Subcutaneous abdominal adipose tissue (tissue), 5 donors: Measurements from ENCODE around the gene JADE2.

ENCODE experiments used
- H3K27ac ChIP-seq: one replicate; pipeline ENCODE4 v1.7.0; 2013; ENCODE audit warnings: low read depth, mild to moderate bottlenecking, inconsistent platforms, low read length, moderate library complexity
- H3K27me3 ChIP-seq, 5 donors: one replicate each; pipeline ENCODE4 v1.7.0; 2013; ENCODE audit warnings: low read length in 5 of 5, inconsistent platforms in 1 of 5; ENCODE audit not compliant: control insufficient read depth in 5 of 5, insufficient read depth in 4 of 5
- H3K36me3 ChIP-seq, 5 donors: one replicate each; pipeline ENCODE4 v1.7.0; 2013; ENCODE audit warnings: low read length in 5 of 5; ENCODE audit not compliant: control insufficient read depth in 5 of 5, insufficient read depth in 5 of 5
- H3K4me1 ChIP-seq, 5 donors: one replicate each; pipeline ENCODE4 v1.7.0; 2013; ENCODE audit warnings: low read length in 5 of 5, mild to moderate bottlenecking in 3 of 5, moderate library complexity in 1 of 5; ENCODE audit not compliant: control insufficient read depth in 5 of 5, insufficient read depth in 5 of 5
- H3K4me3 ChIP-seq, 5 donors: one replicate each; pipeline ENCODE4 v1.7.0; 2013; ENCODE audit warnings: low read length in 5 of 5, low read depth in 1 of 5
- H3K9ac ChIP-seq, 5 donors: one replicate each; pipeline ENCODE4 v1.7.0; 2013; ENCODE audit warnings: low read length in 5 of 5, mild to moderate bottlenecking in 4 of 5, moderate library complexity in 3 of 5
- H3K9me3 ChIP-seq, 5 donors: one replicate each; pipeline ENCODE4 v1.7.0; 2013; ENCODE audit warnings: low read length in 5 of 5; ENCODE audit not compliant: control insufficient read depth in 5 of 5
- donor health status: healthy.
- donor health status: healthy.
- donor health status: healthy.
- donor health status: healthy.
- donor health status: healthy.

JADE2 gene

DNA sequence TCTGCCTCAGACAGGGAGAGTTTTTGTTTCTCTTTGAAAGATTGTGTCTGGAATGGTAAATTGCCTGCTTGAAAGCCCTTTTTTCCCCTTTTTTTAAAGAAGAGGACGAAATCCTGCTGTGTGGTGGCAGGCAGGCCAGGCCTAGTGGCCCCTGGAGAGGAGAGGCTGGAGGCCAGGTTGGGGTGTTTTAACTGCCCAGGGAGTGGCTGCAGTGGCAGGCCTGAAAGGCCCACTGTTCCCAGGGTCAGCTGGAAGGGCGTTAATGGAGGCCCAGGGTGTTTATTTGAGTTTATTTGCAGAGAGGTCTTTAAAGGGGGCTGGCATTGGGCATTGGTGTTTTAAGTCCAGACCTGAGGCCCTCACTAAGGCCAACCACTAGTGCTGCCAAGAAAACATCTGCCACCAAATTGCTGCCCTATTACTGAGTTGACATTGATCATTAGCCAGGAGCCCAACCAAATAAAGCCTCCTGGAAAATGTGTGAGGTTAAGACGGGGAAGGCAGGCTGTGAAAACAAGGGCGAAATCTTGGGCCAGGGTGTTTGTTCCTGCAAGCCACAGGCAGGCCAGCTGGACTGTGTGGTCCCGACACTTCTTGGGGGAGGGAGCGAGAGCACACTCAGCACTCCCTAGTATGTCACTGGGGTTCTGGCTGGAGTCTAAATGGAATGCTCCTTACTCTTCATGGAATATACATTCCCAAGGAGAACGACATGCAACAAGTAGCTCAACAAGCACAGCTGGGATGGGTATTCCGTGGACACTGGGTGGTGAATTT, 5.0 kb downstream of the JADE2 start:
- H3K27ac ChIP-seq: no peak overlapping the region
- no peak overlapping the region for H3K4me3 ChIP-seq
- peaks cover 11 to 60% (median 56%) of the 10 kb centered on the region in 5 donors for H3K4me1 ChIP-seq

DNA sequence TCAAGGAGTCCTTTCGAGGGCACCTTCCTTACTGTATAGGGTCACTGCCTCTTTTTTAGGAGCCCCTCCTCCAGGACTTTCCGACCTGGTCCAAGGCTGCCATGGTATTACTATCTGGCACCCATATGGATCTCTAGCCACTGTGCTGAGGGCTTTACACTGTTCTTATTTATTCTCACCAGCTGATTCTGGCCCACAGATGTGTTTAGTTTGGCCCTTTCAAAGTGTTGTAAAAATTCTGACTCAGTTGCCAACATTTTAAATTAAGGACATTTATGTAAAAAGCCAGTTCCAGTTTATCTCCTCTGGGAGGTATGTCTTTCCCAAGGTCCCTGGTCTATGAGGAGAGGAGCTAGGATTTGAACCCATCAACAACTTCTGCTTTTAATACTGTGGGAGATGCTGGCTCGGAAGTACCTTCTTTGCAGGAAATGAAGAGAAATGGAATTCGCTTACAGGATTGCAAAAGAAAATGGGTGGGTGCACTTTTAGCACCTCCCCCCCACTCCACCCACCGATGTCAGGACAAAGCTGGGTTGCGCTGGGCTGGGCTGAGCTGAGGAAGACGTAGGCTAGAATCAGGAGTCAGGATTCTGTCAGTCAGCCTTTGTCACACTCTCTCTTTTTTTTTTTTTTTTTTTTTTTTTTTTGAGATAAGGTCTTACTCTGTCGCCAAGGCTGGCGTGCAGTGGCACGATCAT, 7.8 kb downstream of the JADE2 start:
- H3K9me3 ChIP-seq: no peaks in the 10 kb centered on the region
- peaks cover 8 to 52% (median 40%) of the 10 kb centered on the region in 5 donors for H3K4me1 ChIP-seq
- no peak overlapping the region for H3K9ac ChIP-seq
- H3K27me3 ChIP-seq: no peaks in the 10 kb centered on the region
- no peak overlapping the region for H3K4me3 ChIP-seq
- H3K36me3 ChIP-seq: peaks cover 0 to 28% (median 27%) of the 10 kb centered on the region in 5 donors
- H3K27ac ChIP-seq: peak overlapping the region; percentile 47

More for the DNA sequence above, 5.0 kb downstream of the JADE2 start:
- Histone ChIP-seq H3K9me3 (no peaks in the 10 kb centered on the region), H3K36me3 (peaks cover 0 to 2% (median 0%) of the 10 kb centered on the region in 5 donors), H3K9ac (peak overlapping the region in 2 of 5 donors; percentile 23 to 48), H3K27me3 (no peaks in the 10 kb centered on the region)

DNA sequence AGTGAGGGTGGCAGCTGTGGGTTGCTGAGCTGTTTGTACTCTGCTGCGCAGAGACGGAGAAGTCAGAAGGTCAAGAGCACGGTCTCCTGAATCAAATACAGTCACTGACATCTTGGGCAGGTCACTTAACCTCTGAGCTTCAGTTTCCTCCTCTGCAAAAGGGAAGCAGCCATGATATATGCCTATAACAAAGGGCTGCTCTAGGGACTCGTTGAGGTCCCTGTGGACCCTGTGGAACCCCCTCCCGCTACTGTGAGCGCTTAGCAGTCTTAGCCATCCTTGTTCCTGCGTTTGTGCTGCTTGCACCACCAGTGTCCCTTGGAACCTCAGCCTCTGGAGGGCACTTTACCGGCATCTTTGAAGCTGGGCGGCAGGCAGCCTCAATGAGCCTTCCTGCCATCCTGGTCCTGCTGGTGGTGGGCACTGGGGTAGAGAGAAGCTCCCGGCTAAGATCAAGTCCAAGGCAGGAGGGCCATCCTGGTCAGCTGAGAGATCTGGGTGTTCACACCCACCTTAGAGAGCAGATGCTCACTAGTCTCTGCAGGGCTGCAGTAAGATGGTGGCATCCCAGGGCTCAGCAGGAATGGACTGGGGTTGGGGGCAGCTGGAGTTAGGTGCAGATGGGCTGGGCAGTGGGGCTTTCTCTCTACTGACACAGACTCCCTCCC, 8.7 kb downstream of the JADE2 start:
- Histone ChIP-seq H3K27me3 (no peaks in the 10 kb centered on the region), H3K4me3 (no peak overlapping the region), H3K27ac (no peak overlapping the region), H3K36me3 (peaks cover 0 to 33% (median 31%) of the 10 kb centered on the region in 5 donors), H3K4me1 (peaks cover 5 to 42% (median 34%) of the 10 kb centered on the region in 5 donors), H3K9ac (peak overlapping the region in 1 of 5 donors; percentile 11), H3K9me3 (no peaks in the 10 kb centered on the region)

DNA sequence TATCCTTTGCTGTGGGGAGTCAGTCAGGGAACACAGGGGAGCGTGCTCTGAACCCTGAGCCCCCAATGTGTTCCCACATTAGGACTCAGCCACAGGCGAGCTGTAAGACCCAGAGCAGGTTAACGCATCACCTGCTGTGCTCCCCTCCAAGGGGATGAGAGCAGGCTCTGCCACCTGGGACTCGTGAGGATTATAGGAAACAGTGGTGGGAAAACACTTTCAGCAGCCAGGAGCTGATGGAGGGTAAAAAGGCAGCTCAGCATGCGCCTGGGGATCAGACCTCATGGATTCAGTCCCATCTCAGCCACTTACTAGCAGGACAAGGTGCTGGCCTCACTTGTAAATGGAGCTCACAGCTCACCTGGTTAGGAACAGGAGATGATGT, 9.2 kb downstream of the JADE2 start:
- Histone ChIP-seq H3K27ac (no peak overlapping the region), H3K36me3 (peaks cover 0 to 37% (median 34%) of the 10 kb centered on the region in 5 donors)

DNA sequence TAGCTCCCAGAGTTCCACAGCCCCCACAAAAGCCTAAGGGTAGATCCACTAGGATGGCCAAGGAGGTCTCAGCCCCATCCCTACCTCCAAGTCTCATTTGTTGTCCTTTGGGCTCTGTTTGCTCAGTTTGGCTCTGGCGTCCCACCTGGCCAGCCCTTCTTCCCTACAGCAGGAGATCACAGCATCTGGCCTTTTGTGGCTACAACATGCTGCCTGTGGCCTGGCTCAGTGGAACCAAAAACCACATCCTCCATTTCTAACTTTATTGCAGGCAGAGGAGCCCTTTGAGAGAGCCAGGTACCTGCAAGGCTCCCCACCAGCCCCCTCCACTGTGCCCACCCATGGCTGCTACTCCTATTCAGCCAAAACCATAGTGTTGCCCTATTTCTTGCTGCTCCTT, 11.4 kb downstream of the JADE2 start:
- H3K36me3 ChIP-seq: peaks cover 0 to 58% (median 55%) of the 10 kb centered on the region in 5 donors
- H3K4me3 ChIP-seq: no peak overlapping the region
- H3K4me1 ChIP-seq: peaks cover 5 to 23% (median 21%) of the 10 kb centered on the region in 5 donors
- no peaks in the 10 kb centered on the region for H3K27me3 ChIP-seq
- no peak overlapping the region for H3K9ac ChIP-seq
- H3K9me3 ChIP-seq: no peaks in the 10 kb centered on the region
- H3K27ac ChIP-seq: no peak overlapping the region

More for the DNA sequence above, 9.2 kb downstream of the JADE2 start:
- H3K9me3 ChIP-seq: no peaks in the 10 kb centered on the region
- H3K27me3 ChIP-seq: no peaks in the 10 kb centered on the region
- H3K9ac ChIP-seq: no peak overlapping the region
- peaks cover 5 to 37% (median 34%) of the 10 kb centered on the region in 5 donors for H3K4me1 ChIP-seq
- H3K4me3 ChIP-seq: no peak overlapping the region

DNA sequence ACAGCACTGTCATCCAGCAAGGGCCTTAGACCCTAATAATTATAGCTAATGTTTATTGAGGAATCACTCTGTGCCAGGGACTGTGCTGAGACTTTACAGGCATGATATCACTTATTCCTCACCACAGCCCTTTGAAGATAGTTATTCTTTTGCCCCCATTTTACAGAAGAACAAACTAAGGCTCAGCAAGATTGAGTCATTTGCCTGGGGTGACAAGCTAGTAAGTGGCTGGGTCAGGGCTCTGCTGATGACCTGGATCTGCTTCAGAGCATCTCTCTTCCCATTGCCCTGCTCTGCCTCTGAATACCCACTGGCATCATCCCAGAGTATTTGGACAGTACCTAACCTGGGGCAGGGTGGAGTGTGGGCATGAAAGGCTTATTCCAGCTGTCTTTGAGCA, 11.8 kb downstream of the JADE2 start:
- peaks cover 5 to 23% (median 21%) of the 10 kb centered on the region in 5 donors for H3K4me1 ChIP-seq
- H3K9me3 ChIP-seq: no peaks in the 10 kb centered on the region
- H3K9ac ChIP-seq: no peak overlapping the region
- peaks cover 0 to 61% (median 55%) of the 10 kb centered on the region in 5 donors for H3K36me3 ChIP-seq
- no peak overlapping the region for H3K4me3 ChIP-seq
- H3K27ac ChIP-seq: no peak overlapping the region
- H3K27me3 ChIP-seq: no peaks in the 10 kb centered on the region

DNA sequence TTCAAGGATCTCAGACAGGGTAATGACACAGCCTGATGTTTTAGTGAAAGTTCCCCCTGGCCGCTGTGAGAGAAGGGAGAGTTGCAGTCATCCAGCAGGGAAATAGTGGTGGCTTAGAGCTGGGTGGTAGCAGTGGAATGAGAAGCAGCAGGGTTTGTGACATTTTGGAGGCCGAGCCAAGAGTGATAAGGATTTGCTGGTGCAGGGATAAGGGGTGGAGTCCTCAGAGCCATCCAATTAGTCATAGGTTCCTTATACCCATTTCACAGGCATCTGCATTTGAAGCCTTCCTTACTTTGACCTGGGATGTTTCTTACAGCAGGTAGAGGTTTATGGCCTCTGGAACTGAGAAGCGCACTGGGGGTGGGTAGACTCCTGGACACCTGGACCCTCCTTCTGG, 12.8 kb downstream of the JADE2 start:
- no peaks in the 10 kb centered on the region for H3K9me3 ChIP-seq
- H3K36me3 ChIP-seq: peaks cover 0 to 61% (median 55%) of the 10 kb centered on the region in 5 donors
- no peak overlapping the region for H3K9ac ChIP-seq
- H3K27ac ChIP-seq: no peak overlapping the region
- no peak overlapping the region for H3K4me3 ChIP-seq
- peaks cover under 1 to 14% (median 12%) of the 10 kb centered on the region in 5 donors for H3K4me1 ChIP-seq
- no peaks in the 10 kb centered on the region for H3K27me3 ChIP-seq

DNA sequence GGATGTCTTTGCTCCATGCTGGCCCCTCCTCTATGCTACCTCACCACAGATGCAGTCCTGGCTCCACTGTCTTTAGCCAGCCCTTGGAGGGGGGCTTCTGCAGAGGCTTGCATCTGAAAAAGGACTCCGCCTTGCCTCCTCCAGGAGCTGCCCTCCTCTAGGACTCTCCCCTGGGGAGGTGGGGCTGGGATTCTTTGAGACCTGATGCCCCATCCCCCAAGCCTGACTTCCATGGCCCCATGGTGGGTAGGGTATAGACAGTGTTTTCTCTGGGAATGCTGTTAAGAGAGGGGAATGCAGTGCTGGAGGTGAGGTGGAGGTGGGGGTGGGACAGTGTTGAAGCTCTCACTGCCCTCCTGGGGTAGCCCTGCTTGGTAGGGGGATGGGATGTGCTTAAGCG, 14.3 kb downstream of the JADE2 start:
- Histone ChIP-seq H3K27ac (no peak overlapping the region), H3K4me3 (no peak overlapping the region), H3K9me3 (no peaks in the 10 kb centered on the region), H3K27me3 (no peaks in the 10 kb centered on the region), H3K4me1 (peaks cover 5 to 17% (median 13%) of the 10 kb centered on the region in 5 donors), H3K36me3 (peaks cover 0 to 66% (median 55%) of the 10 kb centered on the region in 5 donors), H3K9ac (no peak overlapping the region)

DNA sequence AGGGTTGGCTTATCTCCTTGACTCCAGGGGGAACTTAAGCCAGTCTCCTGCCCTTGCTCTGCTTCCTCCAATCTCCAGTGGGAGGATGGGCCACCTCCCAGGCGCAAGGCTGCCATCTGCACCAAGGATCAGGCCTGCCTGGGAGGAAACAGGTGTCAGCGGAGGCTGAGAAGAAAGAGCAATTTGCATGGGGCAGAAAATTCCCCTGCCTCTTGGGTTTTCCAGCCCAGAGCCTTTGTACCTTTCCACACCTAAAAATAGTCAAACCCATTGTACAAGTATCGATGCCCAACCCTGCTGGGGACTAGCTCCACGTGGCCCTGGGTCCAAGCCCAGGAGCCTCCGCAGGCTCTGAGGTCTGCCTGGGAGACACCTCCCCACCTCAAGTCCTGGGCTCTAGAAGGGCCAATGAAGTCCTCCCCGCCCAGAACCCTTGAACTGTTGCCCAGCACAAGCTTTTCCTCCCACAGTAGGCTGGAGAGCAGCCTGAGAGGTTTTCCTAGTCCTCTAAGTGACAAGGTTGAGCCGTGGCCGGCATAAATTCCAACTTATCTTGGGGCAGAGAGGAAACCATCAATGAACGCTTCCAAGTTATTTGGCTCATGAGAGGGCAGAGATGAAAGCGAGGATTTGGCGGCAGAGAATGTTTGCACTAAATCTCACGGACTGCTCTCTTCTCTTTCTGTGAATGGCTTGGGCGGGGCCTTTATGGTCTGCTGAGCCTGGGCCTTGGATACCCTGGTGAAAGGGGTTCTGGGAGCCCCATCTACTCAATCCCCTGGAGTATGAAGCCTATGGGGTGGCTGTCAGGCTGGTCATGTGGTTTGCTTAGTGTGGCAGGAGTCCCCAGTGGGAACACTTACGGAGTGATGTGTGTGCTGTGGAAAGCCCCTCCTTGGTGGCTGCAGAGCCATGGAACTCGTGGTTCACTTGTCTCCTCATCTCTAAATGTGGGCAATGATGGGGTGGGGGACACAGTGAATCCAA, 15.6 kb downstream of the JADE2 start:
- Histone ChIP-seq H3K9me3 (no peaks in the 10 kb centered on the region), H3K27ac (no peak overlapping the region), H3K9ac (no peak overlapping the region), H3K4me1 (peaks cover 5 to 30% (median 25%) of the 10 kb centered on the region in 5 donors), H3K4me3 (no peak overlapping the region), H3K36me3 (peaks cover 0 to 67% (median 51%) of the 10 kb centered on the region in 5 donors), H3K27me3 (no peaks in the 10 kb centered on the region)
